H1 (cell line): Measurements from ENCODE around the gene PPP1R13B. TPM values are rescaled to one million over a fixed set of nuclear protein-coding genes. Genes with fewer than 3 reads are reported as not detected.

Experiments used
- CHD1 ChIP-seq: IDR thresholded peaks from 2 replicates; pipeline ENCODE4 v1.6.1; 2012; ENCODE audit warnings: low read depth, low read length, improper control_type of control experiment
- EZH2 ChIP-seq: fragments of 200-600 bp; sonication (generic); IDR thresholded peaks from 2 replicates; pipeline ENCODE4 v1.7.1; 2012; ENCODE audit warnings: low read depth, mild to moderate bottlenecking, moderate library complexity, low read length, inconsistent platforms; ENCODE audit not compliant: severe bottlenecking
- SIRT6 ChIP-seq: IDR thresholded peaks from one replicate; pipeline ENCODE4 v1.7.1; 2012; ENCODE audit warnings: low read length, inconsistent platforms
- polyA plus RNA-seq, 7 experiments: library from polyadenylated mRNA; depleted of rRNA in 3 of 7; stranded (reverse) in 5 of 7; unstranded in 2 of 7; fragments of >200 nt in 5 of 7; fragments of 200-250 nt in 2 of 7; gene quantifications; 1 replicate in 5 of 7; 2 replicates in 1 of 7; 4 replicates in 1 of 7; pipeline versions ENCODE4 v1.2.1 to v1.2.3, GENCODE V29; 2011 to 2013; ENCODE audit warnings: missing spikeins in 2 of 7, mixed read lengths in 2 of 7
- total RNA-seq: library from RNA; stranded (reverse); fragmentation: NEBNext Ultra II Directional; extraction: Animal tissue kit (Norgen Biotek cat#: 25700); gene quantifications from 2 replicates; pipeline ENCODE4 v1.2.1, GENCODE V29; 2021
- TF ChIP-seq, protein P1 (sequence below): fragments of 300-600 bp; sonication (generic); IDR thresholded peaks from 2 replicates; pipeline ENCODE4 v1.7.1; 2012; ENCODE audit warnings: low read length, moderate library complexity, mild to moderate bottlenecking, inconsistent platforms; ENCODE audit not compliant: insufficient replicate concordance

PPP1R13B gene
- total and polyA plus RNA-seq, 2 of the 8 experiments (the other 6 are each of a cell fraction or from before 2014, with no cell fraction given) = 2.6 to 8.9 TPM

- TF ChIP-seq, protein P1, sequence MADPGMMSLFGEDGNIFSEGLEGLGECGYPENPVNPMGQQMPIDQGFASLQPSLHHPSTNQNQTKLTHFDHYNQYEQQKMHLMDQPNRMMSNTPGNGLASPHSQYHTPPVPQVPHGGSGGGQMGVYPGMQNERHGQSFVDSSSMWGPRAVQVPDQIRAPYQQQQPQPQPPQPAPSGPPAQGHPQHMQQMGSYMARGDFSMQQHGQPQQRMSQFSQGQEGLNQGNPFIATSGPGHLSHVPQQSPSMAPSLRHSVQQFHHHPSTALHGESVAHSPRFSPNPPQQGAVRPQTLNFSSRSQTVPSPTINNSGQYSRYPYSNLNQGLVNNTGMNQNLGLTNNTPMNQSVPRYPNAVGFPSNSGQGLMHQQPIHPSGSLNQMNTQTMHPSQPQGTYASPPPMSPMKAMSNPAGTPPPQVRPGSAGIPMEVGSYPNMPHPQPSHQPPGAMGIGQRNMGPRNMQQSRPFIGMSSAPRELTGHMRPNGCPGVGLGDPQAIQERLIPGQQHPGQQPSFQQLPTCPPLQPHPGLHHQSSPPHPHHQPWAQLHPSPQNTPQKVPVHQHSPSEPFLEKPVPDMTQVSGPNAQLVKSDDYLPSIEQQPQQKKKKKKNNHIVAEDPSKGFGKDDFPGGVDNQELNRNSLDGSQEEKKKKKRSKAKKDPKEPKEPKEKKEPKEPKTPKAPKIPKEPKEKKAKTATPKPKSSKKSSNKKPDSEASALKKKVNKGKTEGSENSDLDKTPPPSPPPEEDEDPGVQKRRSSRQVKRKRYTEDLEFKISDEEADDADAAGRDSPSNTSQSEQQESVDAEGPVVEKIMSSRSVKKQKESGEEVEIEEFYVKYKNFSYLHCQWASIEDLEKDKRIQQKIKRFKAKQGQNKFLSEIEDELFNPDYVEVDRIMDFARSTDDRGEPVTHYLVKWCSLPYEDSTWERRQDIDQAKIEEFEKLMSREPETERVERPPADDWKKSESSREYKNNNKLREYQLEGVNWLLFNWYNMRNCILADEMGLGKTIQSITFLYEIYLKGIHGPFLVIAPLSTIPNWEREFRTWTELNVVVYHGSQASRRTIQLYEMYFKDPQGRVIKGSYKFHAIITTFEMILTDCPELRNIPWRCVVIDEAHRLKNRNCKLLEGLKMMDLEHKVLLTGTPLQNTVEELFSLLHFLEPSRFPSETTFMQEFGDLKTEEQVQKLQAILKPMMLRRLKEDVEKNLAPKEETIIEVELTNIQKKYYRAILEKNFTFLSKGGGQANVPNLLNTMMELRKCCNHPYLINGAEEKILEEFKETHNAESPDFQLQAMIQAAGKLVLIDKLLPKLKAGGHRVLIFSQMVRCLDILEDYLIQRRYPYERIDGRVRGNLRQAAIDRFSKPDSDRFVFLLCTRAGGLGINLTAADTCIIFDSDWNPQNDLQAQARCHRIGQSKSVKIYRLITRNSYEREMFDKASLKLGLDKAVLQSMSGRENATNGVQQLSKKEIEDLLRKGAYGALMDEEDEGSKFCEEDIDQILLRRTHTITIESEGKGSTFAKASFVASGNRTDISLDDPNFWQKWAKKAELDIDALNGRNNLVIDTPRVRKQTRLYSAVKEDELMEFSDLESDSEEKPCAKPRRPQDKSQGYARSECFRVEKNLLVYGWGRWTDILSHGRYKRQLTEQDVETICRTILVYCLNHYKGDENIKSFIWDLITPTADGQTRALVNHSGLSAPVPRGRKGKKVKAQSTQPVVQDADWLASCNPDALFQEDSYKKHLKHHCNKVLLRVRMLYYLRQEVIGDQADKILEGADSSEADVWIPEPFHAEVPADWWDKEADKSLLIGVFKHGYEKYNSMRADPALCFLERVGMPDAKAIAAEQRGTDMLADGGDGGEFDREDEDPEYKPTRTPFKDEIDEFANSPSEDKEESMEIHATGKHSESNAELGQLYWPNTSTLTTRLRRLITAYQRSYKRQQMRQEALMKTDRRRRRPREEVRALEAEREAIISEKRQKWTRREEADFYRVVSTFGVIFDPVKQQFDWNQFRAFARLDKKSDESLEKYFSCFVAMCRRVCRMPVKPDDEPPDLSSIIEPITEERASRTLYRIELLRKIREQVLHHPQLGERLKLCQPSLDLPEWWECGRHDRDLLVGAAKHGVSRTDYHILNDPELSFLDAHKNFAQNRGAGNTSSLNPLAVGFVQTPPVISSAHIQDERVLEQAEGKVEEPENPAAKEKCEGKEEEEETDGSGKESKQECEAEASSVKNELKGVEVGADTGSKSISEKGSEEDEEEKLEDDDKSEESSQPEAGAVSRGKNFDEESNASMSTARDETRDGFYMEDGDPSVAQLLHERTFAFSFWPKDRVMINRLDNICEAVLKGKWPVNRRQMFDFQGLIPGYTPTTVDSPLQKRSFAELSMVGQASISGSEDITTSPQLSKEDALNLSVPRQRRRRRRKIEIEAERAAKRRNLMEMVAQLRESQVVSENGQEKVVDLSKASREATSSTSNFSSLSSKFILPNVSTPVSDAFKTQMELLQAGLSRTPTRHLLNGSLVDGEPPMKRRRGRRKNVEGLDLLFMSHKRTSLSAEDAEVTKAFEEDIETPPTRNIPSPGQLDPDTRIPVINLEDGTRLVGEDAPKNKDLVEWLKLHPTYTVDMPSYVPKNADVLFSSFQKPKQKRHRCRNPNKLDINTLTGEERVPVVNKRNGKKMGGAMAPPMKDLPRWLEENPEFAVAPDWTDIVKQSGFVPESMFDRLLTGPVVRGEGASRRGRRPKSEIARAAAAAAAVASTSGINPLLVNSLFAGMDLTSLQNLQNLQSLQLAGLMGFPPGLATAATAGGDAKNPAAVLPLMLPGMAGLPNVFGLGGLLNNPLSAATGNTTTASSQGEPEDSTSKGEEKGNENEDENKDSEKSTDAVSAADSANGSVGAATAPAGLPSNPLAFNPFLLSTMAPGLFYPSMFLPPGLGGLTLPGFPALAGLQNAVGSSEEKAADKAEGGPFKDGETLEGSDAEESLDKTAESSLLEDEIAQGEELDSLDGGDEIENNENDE = no peak
- TF ChIP-seq EZH2 (no peak), SIRT6 (no peak), CHD1 (no peak)
Observed at GRCh38 chr14:103861413-103862392, 14.3 kb upstream of the PPP1R13B start (continued).
